Panc1 (cell line): ENCODE data around the gene ATP6V1F.

Experiments
- CTCF ChIP-seq: fragments of 450-650 bp; IDR thresholded peaks from 2 replicates; pipeline ENCODE4 v1.5.1; 2017; ENCODE audit warnings: mild to moderate bottlenecking
- POLR2AphosphoS5 ChIP-seq: IDR thresholded peaks from 2 replicates; pipeline ENCODE4 v1.6.1; 2012; ENCODE audit warnings: mild to moderate bottlenecking, low read depth, low read length, moderate library complexity

DNA sequence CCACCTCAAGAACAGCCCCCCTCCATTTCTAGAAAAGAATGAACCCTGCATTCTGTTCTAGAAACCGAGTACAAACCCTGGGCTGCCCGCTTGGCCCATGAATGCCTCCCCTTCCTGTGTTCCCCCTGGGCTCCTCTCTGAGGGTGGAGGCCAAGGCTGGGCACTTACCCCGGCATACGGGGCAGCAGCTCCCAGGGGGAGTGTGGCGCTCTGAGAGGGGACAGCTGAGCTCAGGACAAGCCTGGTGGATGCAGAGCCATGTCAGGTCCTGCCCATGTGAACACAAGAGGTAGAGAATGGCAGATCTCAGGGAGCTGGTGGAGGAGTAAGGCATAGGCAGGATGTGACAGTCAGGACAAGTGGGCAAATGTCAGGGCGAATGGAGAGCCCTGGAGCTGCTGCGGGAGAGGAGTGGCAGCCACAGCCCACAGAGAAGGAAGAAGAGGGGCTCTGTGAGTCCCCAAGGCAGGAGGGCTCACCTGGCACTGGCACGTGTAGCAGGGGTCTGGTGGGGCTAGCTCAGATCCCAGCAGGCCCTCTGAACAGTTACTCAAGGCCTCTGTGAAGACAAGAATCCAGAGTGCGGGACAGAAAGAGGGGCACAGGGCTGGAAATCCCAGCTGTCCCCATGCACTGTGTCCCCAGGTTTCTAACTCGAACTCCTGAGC is 18.9 kb downstream of the ATP6V1F start:
- TF ChIP-seq CTCF (no peak), POLR2AphosphoS5 (no peak)
